CD4-positive, alpha-beta T cell treated with Interleukin-10 for 1 hour (primary cell): ENCODE data around the gene ZNF800.
"Not testable (repeated sequence)": the region's sequence is repeated elsewhere in the genome, so short reads cannot be mapped to it uniquely, and the experiment has no call there.

Experiments used
- DNase-seq: peaks from one replicate; pipeline ENCODE4 v3.0.0-alpha.2; 2020

ZNF800 gene, protein sequence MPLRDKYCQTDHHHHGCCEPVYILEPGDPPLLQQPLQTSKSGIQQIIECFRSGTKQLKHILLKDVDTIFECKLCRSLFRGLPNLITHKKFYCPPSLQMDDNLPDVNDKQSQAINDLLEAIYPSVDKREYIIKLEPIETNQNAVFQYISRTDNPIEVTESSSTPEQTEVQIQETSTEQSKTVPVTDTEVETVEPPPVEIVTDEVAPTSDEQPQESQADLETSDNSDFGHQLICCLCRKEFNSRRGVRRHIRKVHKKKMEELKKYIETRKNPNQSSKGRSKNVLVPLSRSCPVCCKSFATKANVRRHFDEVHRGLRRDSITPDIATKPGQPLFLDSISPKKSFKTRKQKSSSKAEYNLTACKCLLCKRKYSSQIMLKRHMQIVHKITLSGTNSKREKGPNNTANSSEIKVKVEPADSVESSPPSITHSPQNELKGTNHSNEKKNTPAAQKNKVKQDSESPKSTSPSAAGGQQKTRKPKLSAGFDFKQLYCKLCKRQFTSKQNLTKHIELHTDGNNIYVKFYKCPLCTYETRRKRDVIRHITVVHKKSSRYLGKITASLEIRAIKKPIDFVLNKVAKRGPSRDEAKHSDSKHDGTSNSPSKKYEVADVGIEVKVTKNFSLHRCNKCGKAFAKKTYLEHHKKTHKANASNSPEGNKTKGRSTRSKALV

DNA sequence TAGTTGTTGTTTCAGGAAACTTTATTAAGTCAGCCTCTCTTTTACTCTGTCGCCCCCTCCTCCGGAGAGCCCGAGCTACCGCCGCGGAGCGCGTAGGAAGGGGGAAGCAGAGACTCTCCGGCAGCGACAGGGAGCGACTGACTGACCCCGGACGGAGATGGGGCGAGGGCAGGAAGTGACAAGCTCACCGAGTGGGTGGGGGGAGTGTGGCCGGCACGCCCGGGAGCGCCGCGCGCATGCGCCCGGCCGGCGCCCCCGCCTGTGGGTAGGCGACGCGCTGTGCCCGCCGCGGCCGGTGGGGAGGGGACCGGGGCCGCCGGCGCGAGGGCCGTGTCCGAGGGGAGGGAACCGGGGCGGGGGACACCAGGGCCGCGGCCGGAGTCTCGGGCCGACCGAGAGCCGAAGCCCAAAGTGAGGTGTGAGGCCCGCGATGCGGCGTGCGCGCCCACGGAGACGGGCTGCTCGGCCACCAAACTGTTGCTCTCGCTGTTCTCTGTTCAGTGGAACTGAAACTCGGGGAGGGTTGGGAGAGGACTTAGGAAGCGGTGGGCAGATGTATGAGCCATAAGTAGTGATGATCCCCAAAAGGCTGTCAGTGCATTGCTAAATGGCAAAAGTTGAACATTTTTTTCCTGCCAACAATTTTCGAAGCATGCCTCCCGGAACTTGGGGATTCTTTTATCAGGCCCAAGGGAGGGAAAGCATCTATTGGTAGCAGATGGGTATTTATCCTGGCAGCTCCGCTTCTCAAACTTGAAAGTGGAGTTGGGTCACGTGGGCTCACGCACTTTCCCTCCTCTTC lies at the start of gene ZNF800:
Gene ZNF800 (minus strand): TSS at position 143 of the 802 bp plus-strand sequence. CDS start 1,151 bp downstream, outside the sequence.
- DNase-seq = peak; percentile 90

- DNase-seq = no peak
Observed at GRCh38 chr7:127440206-127440605, 47.7 kb upstream of the ZNF800 start.

DNA sequence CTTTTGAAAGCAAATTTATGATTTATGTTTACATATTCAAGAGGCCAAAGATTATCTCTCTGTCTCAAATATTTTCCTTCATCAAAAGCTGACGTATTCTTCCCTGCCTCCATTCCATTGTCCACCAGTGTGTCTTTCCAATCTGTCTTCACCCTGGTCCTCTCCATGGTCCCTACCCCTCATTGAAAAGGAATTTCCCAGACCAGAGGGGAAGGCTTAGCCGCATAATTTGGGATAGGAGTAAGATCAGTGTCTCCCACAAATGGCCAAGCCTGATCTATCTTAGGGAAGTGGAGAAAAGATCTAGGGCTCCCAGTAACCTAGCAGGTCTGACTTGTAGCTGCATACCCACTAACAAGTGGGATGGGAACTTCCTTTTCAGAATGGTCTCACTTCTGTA lies 46.3 kb upstream of the ZNF800 start:
- no peak for DNase-seq

- DNase-seq = no peak
Observed at GRCh38 chr7:127437837-127438236, 45.3 kb upstream of the ZNF800 start.

DNA sequence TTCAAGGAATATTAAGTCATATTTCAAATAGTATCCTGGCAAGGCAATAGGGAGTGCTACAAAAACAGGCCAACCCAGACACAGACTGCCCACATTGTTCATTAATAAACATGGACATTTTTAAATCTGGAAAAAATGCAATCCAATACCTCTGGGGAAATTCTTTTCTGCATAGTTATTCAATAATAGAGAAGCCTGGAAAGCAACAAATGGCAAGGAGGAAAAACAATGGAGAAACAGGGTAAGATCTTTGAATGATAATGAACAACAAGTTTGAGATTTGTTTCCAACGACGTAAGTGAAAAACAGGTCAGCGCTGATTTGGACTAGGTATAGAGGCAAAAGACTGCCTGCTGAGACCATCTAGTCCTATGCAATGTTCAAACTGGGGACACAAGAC lies 44.7 kb upstream of the ZNF800 start:
- no peak for DNase-seq

GRCh38 chr7:127429281-127429680 lies 36.8 kb upstream of the ZNF800 start:
- not testable (repeated sequence) for DNase-seq

DNA sequence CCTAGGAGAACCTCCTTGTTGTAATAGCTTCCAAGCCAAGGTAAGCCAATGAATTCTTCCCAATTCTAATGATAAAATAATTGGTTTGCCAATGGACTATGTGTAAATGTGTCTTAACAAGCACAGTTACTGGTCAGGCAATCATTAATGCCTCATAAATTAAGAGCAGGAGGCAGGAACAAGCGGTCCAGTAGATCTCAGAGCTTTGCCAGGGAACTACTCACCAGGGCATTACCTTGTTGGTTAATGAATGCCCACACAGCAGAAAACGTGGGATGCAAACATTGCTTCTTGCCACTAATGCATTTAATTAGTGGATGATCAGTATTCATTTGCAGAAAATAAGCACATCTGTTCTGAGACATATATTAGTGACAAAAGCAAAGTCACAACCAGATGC lies 26.7 kb upstream of the ZNF800 start:
- no peak for DNase-seq

GRCh38 chr7:127418459-127418858 lies 26.0 kb upstream of the ZNF800 start:
- DNase-seq = no peak

DNA sequence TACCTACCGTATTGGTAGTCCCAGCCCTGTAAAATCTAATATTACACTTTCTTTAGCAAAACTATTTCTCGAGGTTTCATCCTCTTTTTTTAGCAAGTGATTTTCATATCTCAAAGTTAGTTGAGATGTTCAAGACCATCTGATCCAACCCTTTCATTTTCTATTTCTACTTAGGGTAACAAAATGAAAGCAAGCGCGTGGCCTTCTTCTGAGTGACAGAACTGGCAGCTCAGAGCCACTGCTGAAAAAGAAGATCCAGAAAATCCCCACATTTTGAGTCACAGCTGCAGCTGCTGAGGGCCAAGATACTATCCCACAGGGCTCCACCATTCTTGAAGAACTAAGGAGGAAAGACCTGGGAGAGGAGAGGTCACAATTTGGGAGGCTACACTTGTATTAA lies 24.8 kb upstream of the ZNF800 start:
- no peak for DNase-seq

DNA sequence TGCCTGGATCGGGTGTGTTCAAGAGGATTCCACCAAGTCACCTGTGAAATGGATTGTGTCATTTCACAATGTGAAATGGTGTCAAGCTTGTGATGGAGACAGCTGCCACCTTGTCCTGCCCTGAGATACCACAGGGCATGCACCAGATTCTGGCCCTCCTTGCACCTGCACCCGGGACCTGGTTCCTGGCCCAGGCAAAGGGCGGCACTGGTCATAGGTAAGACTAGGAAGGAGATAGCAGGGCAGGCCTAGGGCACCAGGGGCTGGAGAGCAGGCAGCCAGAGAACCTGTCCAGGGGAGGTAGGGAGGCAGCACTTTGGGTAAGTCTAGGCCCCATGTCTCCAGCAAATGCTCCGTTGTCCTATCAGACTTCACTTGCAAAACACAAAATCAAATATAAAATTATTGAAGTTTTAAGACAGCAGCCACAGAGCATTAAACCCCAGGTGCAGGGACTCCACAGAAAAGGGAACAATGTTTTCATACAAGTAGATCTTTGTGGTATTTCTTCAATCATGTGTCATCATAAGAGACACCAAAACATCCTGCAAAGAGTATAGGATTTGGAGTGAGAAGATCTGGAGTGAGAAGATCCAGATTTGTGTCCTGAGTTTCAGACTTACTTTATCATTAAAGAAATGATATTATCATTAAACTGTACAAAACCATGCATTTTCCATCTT lies 22.7 kb upstream of the ZNF800 start:
- DNase-seq = no peak

DNA sequence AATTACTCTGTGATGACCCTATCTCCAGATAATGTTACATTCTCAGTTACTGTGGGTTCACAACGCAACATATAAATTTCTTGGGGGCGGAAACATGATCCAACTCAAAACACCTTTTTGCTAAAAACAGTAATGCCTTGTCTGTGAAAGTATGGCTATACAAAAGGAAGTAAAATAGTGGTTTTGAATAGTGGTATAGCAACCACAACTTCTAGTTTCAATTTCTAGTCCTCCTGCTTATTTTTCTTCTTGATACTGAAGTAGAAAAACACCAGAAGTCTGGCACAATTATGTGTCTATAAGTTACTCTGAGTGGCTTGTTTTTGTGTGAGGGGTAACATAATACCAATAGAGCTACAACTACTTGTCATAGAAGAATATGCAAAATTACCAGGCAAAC lies 21.5 kb upstream of the ZNF800 start:
- peak; percentile 49 for DNase-seq

- DNase-seq = no peak
Observed at GRCh38 chr7:127413326-127413725, 20.8 kb upstream of the ZNF800 start.

DNA sequence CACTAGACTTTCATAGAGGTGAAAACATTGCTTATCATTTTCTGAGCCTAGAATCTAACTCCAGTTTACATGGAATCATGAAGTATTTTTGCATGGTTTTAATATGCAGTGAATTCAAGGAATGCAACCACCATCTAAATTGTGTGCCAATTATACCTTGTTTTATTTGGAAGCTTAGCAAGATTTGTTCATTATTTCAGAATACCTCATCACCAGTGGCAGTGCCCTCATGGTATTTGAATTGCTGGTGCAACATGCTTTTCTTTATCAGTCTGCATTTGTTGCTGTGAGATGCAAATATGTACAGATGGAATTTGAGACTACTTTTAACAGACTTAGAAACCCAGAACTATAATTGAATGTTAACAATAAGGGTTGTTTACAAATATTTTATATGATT lies 18.7 kb upstream of the ZNF800 start:
- DNase-seq = no peak

DNA sequence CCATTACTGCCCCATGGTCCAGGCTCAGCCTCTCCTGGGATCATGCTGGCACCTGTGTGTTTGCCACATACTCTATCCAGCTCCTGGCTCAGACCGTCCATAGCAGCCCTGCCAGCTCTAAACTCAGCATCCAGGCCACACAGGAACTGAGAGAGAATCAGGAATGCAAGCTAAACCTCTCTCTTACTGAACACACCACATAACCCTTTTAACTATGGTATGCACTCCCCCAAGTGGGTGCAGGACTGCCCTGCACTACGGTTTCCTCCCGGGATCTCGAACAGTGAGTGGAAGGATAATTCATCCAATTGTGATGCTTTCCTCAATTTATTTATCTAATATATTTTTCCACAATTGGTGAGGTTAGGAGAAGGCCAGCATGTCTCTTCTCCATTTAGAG lies 17.1 kb upstream of the ZNF800 start:
- no peak for DNase-seq

DNA sequence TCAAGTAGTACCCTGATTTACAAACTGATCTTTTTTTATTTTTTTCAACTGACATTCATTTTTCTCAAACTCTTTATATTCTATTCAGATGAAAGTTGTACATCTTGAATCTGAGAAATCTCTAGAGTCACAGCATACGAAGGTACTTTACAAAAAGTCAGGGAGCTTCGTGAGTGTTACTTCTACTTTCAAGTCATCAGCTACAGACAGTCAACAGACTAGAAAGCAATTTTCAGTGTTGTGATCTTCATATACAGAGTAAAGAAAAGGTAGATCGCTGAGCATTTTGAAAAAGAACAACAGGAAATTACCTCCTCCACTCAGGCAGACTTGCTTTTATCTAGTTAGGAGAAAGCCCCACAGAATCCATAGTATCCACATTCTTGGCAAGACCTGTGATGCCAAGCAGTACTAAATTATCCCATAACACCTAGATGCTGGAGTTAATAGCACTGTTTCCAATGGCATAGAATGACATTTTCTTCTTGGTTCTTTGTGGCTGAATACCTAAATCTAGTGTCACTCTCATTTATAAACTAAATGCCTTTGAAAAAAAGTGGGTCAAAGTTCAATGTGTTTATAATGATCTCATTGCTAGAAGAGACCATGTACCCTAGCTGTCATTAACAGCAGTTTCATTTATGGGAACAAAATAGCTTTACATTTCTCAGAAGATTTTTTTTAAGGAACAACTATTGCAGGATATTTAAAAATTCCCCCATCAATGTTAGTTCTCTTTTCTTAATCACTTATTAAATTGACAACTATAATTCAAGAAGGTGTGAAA lies 12.0 kb upstream of the ZNF800 start:
- DNase-seq = no peak

- peak; percentile 23 for DNase-seq
Observed at GRCh38 chr7:127396184-127396583, 3.7 kb upstream of the ZNF800 start.

GRCh38 chr7:127395104-127395503 lies 2.6 kb upstream of the ZNF800 start:
- not testable (repeated sequence) for DNase-seq

- no peak for DNase-seq
Observed at GRCh38 chr7:127393368-127394058, 1.0 kb upstream of the ZNF800 start.

DNA sequence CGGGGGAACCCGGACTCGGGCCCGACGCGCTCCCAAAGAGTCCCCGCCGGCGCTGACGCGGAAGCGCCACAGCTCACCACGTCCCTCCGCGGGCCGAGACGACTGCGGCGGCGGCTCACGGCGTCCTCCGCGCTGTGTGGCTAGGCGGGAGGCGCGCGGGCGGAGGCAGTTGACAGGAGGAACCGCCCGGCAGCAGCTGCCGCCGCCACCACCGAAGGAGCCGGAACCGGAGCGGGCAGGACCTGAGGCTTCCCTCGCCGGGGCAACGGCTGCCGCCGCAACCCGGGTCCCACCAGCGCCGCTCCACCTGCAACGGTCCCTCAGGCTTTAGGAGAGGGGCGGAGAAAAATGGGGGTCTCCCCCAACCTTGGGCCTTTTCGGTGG lies 334 bp downstream of the ZNF800 start:
- DNase-seq = peak; percentile 75

GRCh38 chr7:127391591-127392181 lies 822 bp downstream of the ZNF800 start:
- peak; percentile 64 for DNase-seq
